Pancreas (tissue), 10 donors: Measurements from ENCODE around the gene UCK1. TPM values are rescaled to one million over a fixed set of nuclear protein-coding genes. Genes with fewer than 3 reads are reported as not detected.
A peak's percentile ranks its signal among the peaks of the same experiment; 100 is the strongest.

Source experiments
- ATAC-seq, 4 donors: fragments of 200-7000 bp; cut with Tn5 transposase; one replicate each; pipeline versions ENCODE4 v1.8.0 to v1.9.1; 2020; ENCODE audit warnings: mild to moderate bottlenecking in 4 of 4, moderate library complexity in 4 of 4
- DNase-seq, 6 donors: peaks; one replicate each; pipeline ENCODE4 v3.0.0-alpha.2; 2020
- FAIRE-seq: peaks from 2 replicates; lab custom pipeline; 2012; peaks lifted over from hg19 to GRCh38; lab: Jason Lieb, UNC
- H3K27ac ChIP-seq, 4 donors: fragments of 200-600 bp; sonication (generic); 1 replicate in 3 of 4; 2 replicates in 1 of 4; pipeline versions ENCODE4 v1.5.0 to v1.8.0; 2020
- H3K27me3 ChIP-seq, 4 donors: fragments of 200-600 bp; one replicate each; pipeline ENCODE4 v1.8.0; 2021
- H3K36me3 ChIP-seq, 3 donors: fragments of 200-600 bp; sonication (generic) in 1 of 3; one replicate each; pipeline versions ENCODE4 v1.5.0 to v1.8.0; 2020 to 2021
- H3K4me1 ChIP-seq, 3 donors: fragments of 200-600 bp; one replicate each; pipeline ENCODE4 v1.8.0; 2021
- H3K4me3 ChIP-seq, 4 donors: fragments of 200-600 bp; sonication (generic) in 2 of 4; one replicate each; pipeline versions ENCODE4 v1.5.0 to v1.8.0; 2020 to 2021
- H3K9me3 ChIP-seq, 4 donors: fragments of 200-600 bp; one replicate each; pipeline ENCODE4 v1.8.0; 2021
- WGBS, 2 donors: extraction: QIAGEN DNeasy Blood & Tissue Kit; methylation state at CpG; one replicate each; pipeline ENCODE4 v1.1.7; 2013; 5-methylcytosine and 5-hydroxymethylcytosine counted together
- intact Hi-C, 3 donors: fragments of 100-400 bp; cut with DNase I; formaldehyde crosslinking; loops; one replicate each; pipeline versions ENCODE4 v1.11.1 to v1.14.2; 2022
- polyA plus RNA-seq, 2 donors: library from polyadenylated mRNA; stranded (reverse); fragments of 200-250 nt; gene quantifications; one replicate each; pipeline ENCODE4 v1.2.3, GENCODE V29; 2013
- total RNA-seq, 6 donors: library from RNA; stranded (reverse); fragmentation: NEBNext Ultra II Directional in 4 of 6; extraction: Animal tissue kit (Norgen Biotek cat#: 25700) in 4 of 6; gene quantifications; one replicate each; pipeline versions ENCODE4 v1.2.1 to v1.2.4, GENCODE V29; 2021 to 2023
- TF ChIP-seq, protein P1 (sequence below), 4 donors: fragments of 200-600 bp; sonication (generic) in 3 of 4; IDR thresholded peaks; one replicate each; pipeline versions ENCODE4 v1.5.0 to v1.8.0; 2021; ENCODE audit warnings: antibody characterized with exemption in 4 of 4
- donor health status: healthy with polysubstance abuse.
- donor health status: DM: no; HTN: no; CAD: no; lungs with moderate emphysema.
- donor health status: DM: no; HTN: no; CAD: no.
- donor health status: control.
- donor health status: control.
- donor health status: Bipolar disorder and iron deficiency.
- donor health status: DM: yes; HTN: yes; CAD: no.
- donor health status: DM: no; HTN: no; CAD: no.
- donor health status: DM: no; HTN: no; CAD: no.
- donor health status: DM: yes; HTN: yes; CAD: no.

The UCK1 gene
- total and polyA plus RNA-seq, 8 donors = 11.2 to 31.2 (median 18.2) TPM

DNA sequence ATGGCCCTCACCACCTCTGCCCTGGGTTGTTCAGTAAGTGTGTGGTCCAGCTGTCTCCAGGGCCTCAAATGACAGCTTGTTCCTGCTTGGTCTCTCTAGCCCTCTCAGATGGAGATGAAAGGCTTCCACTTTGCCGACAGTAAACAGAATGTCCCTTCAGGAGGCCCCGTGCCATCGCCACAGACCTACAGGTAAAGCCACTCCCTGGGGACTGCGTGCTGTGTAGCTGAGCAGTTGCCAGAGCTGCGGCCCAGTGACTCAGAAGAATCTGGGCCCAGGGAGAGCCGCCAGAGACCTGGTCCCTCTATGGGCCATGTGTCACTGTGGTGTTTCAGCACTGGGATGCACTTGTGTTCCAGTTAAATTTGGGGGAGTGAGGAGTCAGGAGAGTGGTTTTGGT, 39.0 kb downstream of the UCK1 start:
- peak in 2 of 4 donors; percentile 26 to 64 for ATAC-seq
- intact Hi-C loops = no loop called here
- TF ChIP-seq, protein P1, sequence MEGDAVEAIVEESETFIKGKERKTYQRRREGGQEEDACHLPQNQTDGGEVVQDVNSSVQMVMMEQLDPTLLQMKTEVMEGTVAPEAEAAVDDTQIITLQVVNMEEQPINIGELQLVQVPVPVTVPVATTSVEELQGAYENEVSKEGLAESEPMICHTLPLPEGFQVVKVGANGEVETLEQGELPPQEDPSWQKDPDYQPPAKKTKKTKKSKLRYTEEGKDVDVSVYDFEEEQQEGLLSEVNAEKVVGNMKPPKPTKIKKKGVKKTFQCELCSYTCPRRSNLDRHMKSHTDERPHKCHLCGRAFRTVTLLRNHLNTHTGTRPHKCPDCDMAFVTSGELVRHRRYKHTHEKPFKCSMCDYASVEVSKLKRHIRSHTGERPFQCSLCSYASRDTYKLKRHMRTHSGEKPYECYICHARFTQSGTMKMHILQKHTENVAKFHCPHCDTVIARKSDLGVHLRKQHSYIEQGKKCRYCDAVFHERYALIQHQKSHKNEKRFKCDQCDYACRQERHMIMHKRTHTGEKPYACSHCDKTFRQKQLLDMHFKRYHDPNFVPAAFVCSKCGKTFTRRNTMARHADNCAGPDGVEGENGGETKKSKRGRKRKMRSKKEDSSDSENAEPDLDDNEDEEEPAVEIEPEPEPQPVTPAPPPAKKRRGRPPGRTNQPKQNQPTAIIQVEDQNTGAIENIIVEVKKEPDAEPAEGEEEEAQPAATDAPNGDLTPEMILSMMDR (IDR thresholded peaks at IDR 0.05) = no peak
- Histone ChIP-seq H3K27me3 (no peaks in the 10 kb centered on the region), H3K27ac (no peak overlapping the region), H3K4me3 (no peak overlapping the region), H3K9me3 (no peaks in the 10 kb centered on the region), H3K36me3 (peaks cover 17 to 93% (median 68%) of the 10 kb centered on the region in 3 donors), H3K4me1 (no peaks in the 10 kb centered on the region)
- DNase-seq = peak in 1 of 6 donors; percentile 44
- WGBS, 2 donors = 84 to 93% methylated on average over 6 of the region's 6 CpGs
- no peak for FAIRE-seq

DNA sequence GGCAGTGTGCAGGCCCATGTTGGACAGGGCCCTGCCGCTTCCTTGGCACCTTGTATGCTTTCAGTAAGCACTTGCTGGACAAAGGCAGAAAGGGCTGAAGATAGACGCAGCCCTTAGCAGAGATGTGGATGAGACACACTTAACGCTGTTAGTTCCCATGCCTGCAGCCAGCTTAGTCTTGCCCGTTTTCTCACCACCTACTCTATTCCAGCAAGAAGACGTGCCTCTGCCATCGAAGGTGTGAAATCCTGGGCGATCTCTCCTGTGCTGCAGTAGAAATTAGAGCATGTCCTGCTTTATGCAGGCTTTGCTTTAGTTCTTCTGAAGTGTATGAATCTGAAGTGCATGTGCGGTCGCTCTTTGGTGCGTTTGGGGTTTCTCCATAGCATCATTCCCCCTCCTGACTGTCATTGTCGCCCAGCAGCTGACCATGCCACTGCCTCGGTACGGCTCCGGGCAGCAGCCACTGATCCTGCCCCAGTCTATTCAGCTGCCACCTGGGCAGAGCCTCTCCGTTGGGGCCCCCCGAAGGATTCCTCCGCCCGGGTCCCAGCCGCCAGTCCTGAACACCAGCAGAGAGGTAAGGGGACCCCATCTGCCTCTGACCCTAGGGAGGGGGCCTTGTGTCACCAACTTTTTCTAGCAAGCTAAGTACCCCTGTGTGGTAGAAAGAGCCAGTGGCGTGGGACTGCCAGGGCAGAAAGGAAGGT, 39.9 kb downstream of the UCK1 start:
- TF ChIP-seq, protein P1 (IDR thresholded peaks at IDR 0.05) = no peak
- DNase-seq (peak in 1 of 6 donors; percentile 45), ATAC-seq (no peak), FAIRE-seq (no peak)
- WGBS, 2 donors = 95 to 98% methylated on average over 20 of the region's 20 CpGs
- Histone ChIP-seq H3K9me3 (no peaks in the 10 kb centered on the region), H3K27me3 (no peaks in the 10 kb centered on the region), H3K27ac (no peak overlapping the region), H3K4me3 (no peak overlapping the region), H3K36me3 (peaks cover 17 to 93% (median 64%) of the 10 kb centered on the region in 3 donors), H3K4me1 (no peaks in the 10 kb centered on the region)
- intact Hi-C loops = no loop called here

DNA sequence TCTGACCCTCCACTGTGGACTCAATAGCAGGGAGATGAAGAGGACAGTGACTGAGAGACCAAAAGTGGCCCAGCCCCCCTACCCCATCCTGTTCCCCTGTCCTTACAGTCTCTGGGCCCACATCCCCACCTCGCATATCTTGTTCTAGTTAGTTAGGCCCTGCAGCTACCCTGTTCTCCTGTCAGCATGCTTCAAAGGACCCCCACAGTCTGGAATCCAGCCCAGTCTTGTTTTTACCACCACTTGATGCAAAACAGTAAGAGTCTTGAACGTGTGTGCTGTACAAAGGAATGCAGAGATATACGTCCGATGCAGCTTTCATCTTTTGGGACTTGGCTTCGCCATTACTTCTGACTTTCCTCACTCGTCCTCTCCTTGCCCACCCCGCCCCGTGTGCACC, 40.5 kb downstream of the UCK1 start:
- 73 to 75% methylated on average over 8 of the region's 8 CpGs for WGBS, 2 donors
- Histone ChIP-seq H3K36me3 (peaks cover 17 to 93% (median 68%) of the 10 kb centered on the region in 3 donors), H3K27me3 (no peaks in the 10 kb centered on the region), H3K9me3 (no peaks in the 10 kb centered on the region), H3K4me1 (no peaks in the 10 kb centered on the region), H3K4me3 (no peak overlapping the region), H3K27ac (no peak overlapping the region)
- TF ChIP-seq, protein P1 (IDR thresholded peaks at IDR 0.05) = no peak
- ATAC-seq (no peak), DNase-seq (peak in 1 of 6 donors; percentile 14), FAIRE-seq (no peak)
- intact Hi-C loops = no loop called here

DNA sequence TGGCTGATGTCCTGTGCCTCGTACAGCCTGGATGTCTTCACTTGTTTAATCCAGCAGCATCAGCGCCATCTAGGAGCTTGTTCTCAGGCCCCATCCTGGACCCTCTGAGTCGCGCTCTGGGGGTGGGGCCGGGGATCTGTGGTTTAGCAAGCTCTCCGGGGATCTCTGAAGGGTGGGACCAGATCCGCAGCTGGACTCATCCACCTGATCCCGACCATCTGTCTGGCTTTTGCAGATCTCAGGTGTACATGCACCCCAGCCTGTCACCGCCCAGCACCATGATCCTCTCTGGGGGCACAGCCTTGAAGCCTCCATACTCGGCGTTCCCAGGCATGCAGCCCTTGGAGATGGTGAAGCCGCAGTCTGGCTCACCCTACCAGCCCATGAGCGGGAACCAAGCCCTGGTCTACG, 43.4 kb downstream of the UCK1 start:
- Histone ChIP-seq H3K36me3 (peaks cover 11 to 96% (median 78%) of the 10 kb centered on the region in 3 donors), H3K27me3 (no peaks in the 10 kb centered on the region), H3K4me3 (no peak overlapping the region), H3K9me3 (no peaks in the 10 kb centered on the region), H3K27ac (no peak overlapping the region), H3K4me1 (no peaks in the 10 kb centered on the region)
- intact Hi-C loops = no loop called here
- WGBS, 2 donors = 88 to 89% methylated on average over 14 of the region's 14 CpGs
- FAIRE-seq = no peak
- peak in 1 of 6 donors; percentile 51 for DNase-seq
- TF ChIP-seq, protein P1 (IDR thresholded peaks at IDR 0.05) = no peak
- no peak for ATAC-seq

DNA sequence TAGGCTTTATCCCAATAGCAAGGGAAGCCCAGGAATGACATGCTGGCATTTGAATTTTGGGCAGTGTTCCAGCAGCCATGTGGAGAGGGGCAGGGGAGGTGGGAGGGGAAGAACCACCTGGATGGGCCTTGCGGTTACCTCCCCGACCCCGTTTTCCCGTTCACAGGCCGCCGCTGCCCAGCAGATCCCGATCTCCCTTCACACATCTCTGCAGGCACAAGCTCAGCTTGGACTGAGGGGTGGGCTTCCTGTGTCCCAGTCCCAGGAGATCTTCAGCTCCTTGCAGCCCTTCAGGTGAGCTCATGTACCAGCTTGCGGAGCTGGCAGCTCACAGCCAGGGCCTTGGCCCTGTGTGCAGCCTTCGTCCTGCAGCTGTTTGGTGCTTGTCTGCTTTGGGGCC, 44.1 kb downstream of the UCK1 start:
- TF ChIP-seq, protein P1 (IDR thresholded peaks at IDR 0.05) = no peak
- no peak overlapping the region for H3K4me3 ChIP-seq
- 84 to 88% methylated on average over 9 of the region's 9 CpGs for WGBS, 2 donors
- H3K9me3 ChIP-seq = no peaks in the 10 kb centered on the region
- intact Hi-C loops = no loop called here
- H3K4me1 ChIP-seq = no peaks in the 10 kb centered on the region
- peaks cover 14 to 96% (median 78%) of the 10 kb centered on the region in 3 donors for H3K36me3 ChIP-seq
- H3K27ac ChIP-seq = no peak overlapping the region
- FAIRE-seq = no peak
- ATAC-seq = no peak
- DNase-seq = peak in 1 of 6 donors; percentile 54
- no peaks in the 10 kb centered on the region for H3K27me3 ChIP-seq
